Smooth muscle cell (in vitro differentiated cells): ENCODE measurements around the gene GPATCH2. TPM values are rescaled to one million over a fixed set of nuclear protein-coding genes. Genes with fewer than 3 reads are reported as not detected.
A peak's percentile ranks its signal among the peaks of the same experiment; 100 is the strongest.

Experiments used
- DNase-seq: peaks from one replicate; lab custom pipeline; 2025; ENCODE audit not compliant: unreplicated experiment; lab: John Stamatoyannopoulos, UW
- H2AFZ ChIP-seq: fragments of 200-600 bp; sonication (generic); 2 replicates; pipeline ENCODE4 v1.6.0; 2016; ENCODE audit warnings: antibody characterized with exemption, low read depth, mild to moderate bottlenecking
- H3F3A ChIP-seq: fragments of 200-600 bp; sonication (generic); 2 replicates; pipeline ENCODE4 v1.6.0; 2017; ENCODE audit warnings: antibody characterized with exemption, low read depth
- H3K27ac ChIP-seq: fragments of 200-600 bp; sonication (generic); 2 replicates; pipeline ENCODE4 v1.5.1; 2016; ENCODE audit warnings: low read depth, mild to moderate bottlenecking
- H3K27me3 ChIP-seq: fragments of 200-600 bp; sonication (generic); 2 replicates; pipeline ENCODE4 v1.6.1; 2016; ENCODE audit warnings: low read depth, mild to moderate bottlenecking
- H3K36me3 ChIP-seq: fragments of 200-600 bp; sonication (generic); 2 replicates; pipeline ENCODE4 v1.5.1; 2016; ENCODE audit warnings: low read depth
- H3K4me1 ChIP-seq: fragments of 200-600 bp; sonication (generic); 2 replicates; pipeline ENCODE4 v1.5.1; 2016; ENCODE audit warnings: low read depth
- H3K4me2 ChIP-seq: fragments of 200-600 bp; sonication (generic); 2 replicates; pipeline ENCODE4 v1.6.0; 2016; ENCODE audit warnings: mild to moderate bottlenecking
- H3K4me3 ChIP-seq: fragments of 200-600 bp; sonication (generic); 2 replicates; pipeline ENCODE4 v1.5.1; 2016; ENCODE audit warnings: mild to moderate bottlenecking
- H3K79me2 ChIP-seq: fragments of 200-600 bp; sonication (generic); 2 replicates; pipeline ENCODE4 v1.6.0; 2016; ENCODE audit warnings: low read depth, mild to moderate bottlenecking
- H3K9ac ChIP-seq: fragments of 200-600 bp; sonication (generic); 2 replicates; pipeline ENCODE4 v1.6.0; 2016; ENCODE audit warnings: low read depth
- H3K9me3 ChIP-seq: fragments of 200-600 bp; sonication (generic); replicated peaks from 2 replicates; pipeline ENCODE4 v1.5.1; 2016; ENCODE audit warnings: low read depth
- H4K20me1 ChIP-seq: fragments of 200-600 bp; sonication (generic); 2 replicates; pipeline ENCODE4 v1.6.0; 2016; ENCODE audit warnings: low read depth
- WGBS: methylation state at CpG from one replicate; pipeline ENCODE4 v1.1.7; 2016; ENCODE audit warnings: low lambda C conversion rate; 5-methylcytosine and 5-hydroxymethylcytosine counted together
- polyA plus RNA-seq: library from polyadenylated mRNA; unstranded; fragments of >200 nt; fragmentation: Nextera tagmentation; extraction: Ambion mirVana; gene quantifications from 2 replicates; pipeline ENCODE4 v1.2.1, GENCODE V29; 2016
- total RNA-seq: library from RNA; depleted of rRNA; stranded (reverse); fragments of >200 nt; gene quantifications from 2 replicates; pipeline ENCODE4 v1.2.3, GENCODE V29; 2014
- TF ChIP-seq, protein P1 (sequence below): fragments of 200-600 bp; sonication (generic); IDR thresholded peaks from 2 replicates; pipeline ENCODE4 v1.5.1; 2017; ENCODE audit warnings: borderline replicate concordance, mild to moderate bottlenecking, antibody characterized with exemption; ENCODE audit not compliant: insufficient read depth, poor library complexity, severe bottlenecking

GPATCH2 gene
- total RNA-seq (16.4 and 23.2 TPM in 2 replicates), polyA plus RNA-seq (5.6 and 7.8 TPM in 2 replicates)

DNA sequence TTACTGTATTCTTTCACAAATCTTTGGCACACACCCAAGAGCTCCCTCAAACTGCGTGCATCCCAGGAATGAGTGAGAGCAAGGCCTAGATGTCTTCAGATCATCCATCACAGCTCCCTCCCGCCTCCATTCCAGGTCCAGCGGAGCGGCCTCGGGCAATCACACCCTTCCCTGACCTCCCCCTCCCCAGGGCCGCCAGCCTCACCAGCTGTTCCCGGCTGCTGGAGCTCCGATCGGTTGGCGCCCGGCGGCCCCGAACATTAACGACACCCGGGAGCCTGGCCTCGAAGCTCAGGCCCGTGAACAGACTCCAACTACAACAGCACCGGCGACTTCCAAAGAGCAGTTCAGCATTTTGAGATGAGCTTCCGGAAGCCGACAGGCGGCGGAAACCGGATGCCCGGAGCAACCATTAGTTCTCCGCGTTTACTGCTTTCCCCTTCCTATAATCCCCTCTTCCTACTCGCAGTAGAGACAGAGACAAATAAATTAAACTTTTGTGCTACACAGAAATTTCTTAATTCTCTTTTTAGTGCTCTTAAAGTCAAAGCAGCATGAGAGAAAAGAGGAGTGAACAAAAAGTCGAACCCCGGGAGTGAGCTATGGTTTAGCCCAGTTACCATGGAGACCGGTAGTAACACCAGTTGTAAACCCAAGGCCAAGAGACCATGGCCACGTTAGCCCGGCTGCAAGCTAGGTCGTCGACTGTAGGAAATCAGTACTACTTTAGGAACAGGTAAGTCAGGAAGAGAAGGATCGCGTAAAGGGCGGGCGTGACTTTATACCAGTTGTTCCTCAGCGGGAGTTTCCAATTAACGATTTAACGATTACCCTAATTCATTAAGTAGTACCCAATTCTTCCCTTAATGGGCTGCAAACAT, at the start of gene GPATCH2, which contains the start of gene SPATA17:
GPATCH2 (minus strand) TSS at position 380 of the 881 bp plus-strand sequence; CDS start at position 261, 119 bp downstream.
SPATA17 (plus strand) TSS at position 634 of the 881 bp plus-strand sequence; CDS start at position 669, 35 bp downstream.
- TF ChIP-seq, protein P1, sequence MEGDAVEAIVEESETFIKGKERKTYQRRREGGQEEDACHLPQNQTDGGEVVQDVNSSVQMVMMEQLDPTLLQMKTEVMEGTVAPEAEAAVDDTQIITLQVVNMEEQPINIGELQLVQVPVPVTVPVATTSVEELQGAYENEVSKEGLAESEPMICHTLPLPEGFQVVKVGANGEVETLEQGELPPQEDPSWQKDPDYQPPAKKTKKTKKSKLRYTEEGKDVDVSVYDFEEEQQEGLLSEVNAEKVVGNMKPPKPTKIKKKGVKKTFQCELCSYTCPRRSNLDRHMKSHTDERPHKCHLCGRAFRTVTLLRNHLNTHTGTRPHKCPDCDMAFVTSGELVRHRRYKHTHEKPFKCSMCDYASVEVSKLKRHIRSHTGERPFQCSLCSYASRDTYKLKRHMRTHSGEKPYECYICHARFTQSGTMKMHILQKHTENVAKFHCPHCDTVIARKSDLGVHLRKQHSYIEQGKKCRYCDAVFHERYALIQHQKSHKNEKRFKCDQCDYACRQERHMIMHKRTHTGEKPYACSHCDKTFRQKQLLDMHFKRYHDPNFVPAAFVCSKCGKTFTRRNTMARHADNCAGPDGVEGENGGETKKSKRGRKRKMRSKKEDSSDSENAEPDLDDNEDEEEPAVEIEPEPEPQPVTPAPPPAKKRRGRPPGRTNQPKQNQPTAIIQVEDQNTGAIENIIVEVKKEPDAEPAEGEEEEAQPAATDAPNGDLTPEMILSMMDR = peak; percentile 22
- Histone ChIP-seq H3F3A (no peaks in the 10 kb centered on the region), H4K20me1 (peaks cover 30% of the 10 kb centered on the region), H3K27me3 (no peaks in the 10 kb centered on the region), H3K4me2 (peak within 1 kb of the TSS; percentile 87), H3K9ac (peak within 1 kb of the TSS; percentile 100), H3K79me2 (peaks cover 46% of the 10 kb centered on the region), H3K36me3 (no peaks in the 10 kb centered on the region), H3K4me1 (peaks cover 11% of the 10 kb centered on the region), H3K27ac (peak within 1 kb of the TSS; percentile 99), H3K4me3 (peak within 1 kb of the TSS; percentile 93), H3K9me3 (no peaks in the 10 kb centered on the region), H2AFZ (peak within 1 kb of the TSS; percentile 99)
- DNase-seq = peak; percentile 26
- 1% methylated on average over 42 of the region's 42 CpGs for WGBS

DNA sequence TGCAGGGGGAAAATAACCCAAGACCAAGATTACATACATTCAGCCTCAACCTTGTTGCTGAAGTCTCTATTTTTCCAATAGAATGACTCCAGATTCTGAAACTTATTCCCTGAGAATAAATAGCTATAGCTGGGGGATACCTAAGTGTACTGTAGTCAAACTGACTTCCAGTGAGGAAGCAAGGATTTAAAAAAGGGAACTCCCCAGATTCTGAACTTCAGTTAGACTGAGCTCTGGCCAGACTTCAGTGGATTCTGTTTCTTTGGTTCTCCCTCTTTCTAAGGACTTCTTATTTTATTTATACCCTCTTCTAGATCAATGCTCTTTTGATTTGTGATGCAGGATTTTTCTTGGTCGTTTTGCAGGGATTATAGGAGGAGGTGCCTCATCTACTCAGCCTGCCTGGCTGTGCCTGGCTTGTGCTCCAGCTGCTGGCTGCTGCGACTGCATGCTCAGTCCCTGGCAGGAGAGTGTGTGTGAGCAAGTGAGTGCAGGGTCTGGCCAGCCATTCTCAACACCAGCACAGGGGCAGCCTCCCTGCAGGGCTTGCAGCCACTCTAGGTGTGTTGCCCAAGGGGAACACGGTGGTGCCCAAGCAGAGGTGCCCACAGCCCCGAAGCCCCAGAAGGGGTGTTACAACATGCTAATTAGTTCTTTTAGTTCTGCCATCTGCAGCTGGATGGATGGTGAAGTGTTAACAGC, 43.3 kb upstream of the GPATCH2 start:
- WGBS = 71% methylated on average over 4 of the region's 4 CpGs
- H3K9me3 ChIP-seq = no peaks in the 10 kb centered on the region

DNA sequence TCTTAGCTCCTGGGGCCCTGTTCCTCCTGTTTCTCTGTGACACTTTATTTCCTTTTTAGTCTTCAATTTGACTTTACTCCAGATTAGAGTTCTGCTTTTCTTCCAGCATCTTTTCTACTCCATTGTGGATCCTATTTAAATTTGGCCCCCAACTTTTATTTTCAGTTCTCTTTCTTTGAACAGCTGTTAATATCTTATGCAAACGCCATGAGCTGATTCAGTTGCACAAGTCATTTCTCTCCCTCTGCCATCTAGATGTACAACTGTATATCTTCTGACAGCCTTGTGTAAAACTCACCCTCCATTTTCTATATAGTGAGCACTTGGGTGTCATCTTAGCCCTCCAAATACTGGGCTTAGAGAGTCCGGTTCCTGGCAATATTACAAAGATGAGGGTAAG, 42.5 kb upstream of the GPATCH2 start:
- no peaks in the 10 kb centered on the region for H3K79me2 ChIP-seq
- DNase-seq = no peak
- H3K9me3 ChIP-seq = no peaks in the 10 kb centered on the region
- peaks cover 2% of the 10 kb centered on the region for H3K27me3 ChIP-seq
- no peak overlapping the region for H3K9ac ChIP-seq
- no peak overlapping the region for H2AFZ ChIP-seq
- no peaks in the 10 kb centered on the region for H3K4me1 ChIP-seq
- H3K36me3 ChIP-seq = no peaks in the 10 kb centered on the region
- H3K4me3 ChIP-seq = no peak overlapping the region
- H4K20me1 ChIP-seq = no peaks in the 10 kb centered on the region
- WGBS = 82% methylated on average over 2 of the region's 2 CpGs
- no peaks in the 10 kb centered on the region for H3F3A ChIP-seq
- H3K4me2 ChIP-seq = no peak overlapping the region
- no peak overlapping the region for H3K27ac ChIP-seq
- TF ChIP-seq, protein P1 = no peak

More for the DNA sequence above, 43.3 kb upstream of the GPATCH2 start:
- no peaks in the 10 kb centered on the region for H3F3A ChIP-seq
- H2AFZ ChIP-seq = no peak overlapping the region
- H3K4me2 ChIP-seq = no peak overlapping the region
- no peaks in the 10 kb centered on the region for H3K4me1 ChIP-seq
- no peaks in the 10 kb centered on the region for H3K36me3 ChIP-seq
- H3K9ac ChIP-seq = no peak overlapping the region
- H3K4me3 ChIP-seq = no peak overlapping the region
- no peak overlapping the region for H3K27ac ChIP-seq
- H4K20me1 ChIP-seq = no peaks in the 10 kb centered on the region
- H3K27me3 ChIP-seq = peaks cover 6% of the 10 kb centered on the region
- TF ChIP-seq, protein P1 = no peak
- no peaks in the 10 kb centered on the region for H3K79me2 ChIP-seq
- no peak for DNase-seq
